ENCODE results near the gene OR1F1.

GRCh38 chr16:3254309-3254708 lies 66.3 kb downstream of the OR1F1 start:
- TF ChIP-seq CTCF (IDR thresholded peaks at IDR 0.05) (no peak), EP300 (IDR thresholded peaks at IDR 0.05; ENCODE audit: borderline replicate concordance in 1 of 2, low read depth in 1 of 2, low read length in 1 of 2) (no peak), SIN3A (IDR thresholded peaks at IDR 0.05; ENCODE audit: borderline replicate concordance, low read depth, low read length) (no peak)
